H1 (cell line): ENCODE data around the gene SPACA7. TPM values are rescaled to one million over a fixed set of nuclear protein-coding genes. Genes with fewer than 3 reads are reported as not detected.

ENCODE experiments used
- CTCF ChIA-PET: fragments of 300-600 bp; sonication (Branson Sonifier 250); formaldehyde crosslinking; loops from one replicate; lab custom pipeline; 2021; ENCODE audit not compliant: partially characterized antibody; lab: Charles Lee
- POLR2A ChIA-PET: fragments of 300-600 bp; sonication (Branson Sonifier 250); formaldehyde crosslinking; loops from one replicate; lab custom pipeline; 2021; ENCODE audit warnings: inconsistent platforms; ENCODE audit not compliant: partially characterized antibody; lab: Charles Lee
- DNase-seq, 2 experiments: peaks; one replicate each; pipeline versions ENCODE4 v3.0.0 to v3.0.0-alpha.2; 2010 to 2022; ENCODE audit warnings: low spot score in 2 of 2, low read depth in 1 of 2, mixed read lengths in 1 of 2
- FAIRE-seq: peaks from 2 replicates; lab custom pipeline; 2011; peaks lifted over from hg19 to GRCh38; lab: Jason Lieb, UNC
- H2AFZ ChIP-seq: 2 replicates; pipeline ENCODE4 v1.8.1; 2012; ENCODE audit warnings: low read length, inconsistent platforms
- H2AK5ac ChIP-seq: 2 replicates; pipeline ENCODE4 v1.6.1; 2013; ENCODE audit warnings: low read depth, low read length
- H2BK120ac ChIP-seq: replicated peaks from 2 replicates; pipeline ENCODE3; 2013; ENCODE audit warnings: low read depth, low read length, inconsistent platforms
- H2BK12ac ChIP-seq: 2 replicates; pipeline ENCODE4 v1.6.1; 2013; ENCODE audit warnings: low read depth, low read length
- H2BK15ac ChIP-seq: 2 replicates; pipeline ENCODE4 v1.6.1; 2013; ENCODE audit warnings: low read length
- H2BK20ac ChIP-seq: 2 replicates; pipeline ENCODE4 v1.6.1; 2013; ENCODE audit warnings: low read length
- H2BK5ac ChIP-seq: 2 replicates; pipeline ENCODE4 v1.6.1; 2013; ENCODE audit warnings: low read depth, low read length
- H3K14ac ChIP-seq: 2 replicates; pipeline ENCODE4 v1.6.1; 2013; ENCODE audit warnings: inconsistent platforms; ENCODE audit not compliant: insufficient read length
- H3K18ac ChIP-seq: 2 replicates; pipeline ENCODE4 v1.6.1; 2013; ENCODE audit warnings: low read length; ENCODE audit errors: extremely low read depth
- H3K23ac ChIP-seq: 2 replicates; pipeline ENCODE4 v1.6.1; 2013; ENCODE audit warnings: inconsistent platforms; ENCODE audit not compliant: insufficient read length
- H3K23me2 ChIP-seq: 2 replicates; pipeline ENCODE4 v1.6.1; 2013; ENCODE audit warnings: low read depth, low read length
- H3K27ac ChIP-seq: 2 replicates; pipeline ENCODE4 v1.6.1; 2011; ENCODE audit warnings: low read depth, low read length, inconsistent platforms
- H3K27me3 ChIP-seq, 4 experiments: replicated peaks in 1 of 4; 1 replicate in 1 of 4; 2 replicates in 3 of 4; pipeline versions ENCODE4 v1.6.1 to v1.8.1; 2011 to 2013; ENCODE audit warnings: low read length in 3 of 4, mild to moderate bottlenecking in 3 of 4, inconsistent platforms in 2 of 4, mixed read lengths in 2 of 4, moderate library complexity in 1 of 4; ENCODE audit not compliant: control insufficient read depth in 3 of 4, insufficient read depth in 3 of 4; ENCODE audit errors: extremely low read depth in 1 of 4
- H3K36me3 ChIP-seq, 4 experiments: 2 replicates each; pipeline versions ENCODE4 v1.6.1 to v1.8.1; 2011 to 2013; ENCODE audit warnings: mild to moderate bottlenecking in 4 of 4, low read length in 3 of 4, moderate library complexity in 2 of 4, control low read depth in 1 of 4, inconsistent platforms in 1 of 4; ENCODE audit not compliant: insufficient read depth in 4 of 4, control insufficient read depth in 2 of 4
- H3K4ac ChIP-seq: replicated peaks from 2 replicates; pipeline ENCODE3; 2013; ENCODE audit warnings: low read length, low read depth, mixed read lengths, inconsistent platforms; ENCODE audit not compliant: insufficient read length
- H3K4me1 ChIP-seq, 4 experiments: replicated peaks in 1 of 4; 1 replicate in 1 of 4; 2 replicates in 3 of 4; pipeline versions ENCODE4 v1.6.1 to v1.8.1; 2011 to 2013; ENCODE audit warnings: low read length in 3 of 4, inconsistent platforms in 2 of 4, mixed read lengths in 1 of 4; ENCODE audit not compliant: insufficient read depth in 4 of 4, control insufficient read depth in 3 of 4
- H3K4me2 ChIP-seq, 2 experiments: 2 replicates each; pipeline versions ENCODE4 v1.6.1 to v1.8.1; 2011 to 2013; ENCODE audit warnings: low read depth in 2 of 2, low read length in 2 of 2, control low read depth in 1 of 2, inconsistent platforms in 1 of 2, mild to moderate bottlenecking in 1 of 2; ENCODE audit not compliant: insufficient read depth in 1 of 2
- H3K4me3 ChIP-seq, 4 experiments: fragments of 200-600, 300-600 bp in 1 of 4; sonication (generic), shearing (Covaris generic), sonication (Bioruptor Twin) in 1 of 4; 2 replicates each; pipeline versions ENCODE4 v1.5.1 to v1.8.1; 2011 to 2016; ENCODE audit warnings: low read length in 4 of 4, low read depth in 3 of 4, control low read depth in 2 of 4, inconsistent platforms in 2 of 4, mild to moderate bottlenecking in 2 of 4, mixed read lengths in 1 of 4, moderate library complexity in 1 of 4; ENCODE audit not compliant: insufficient read depth in 2 of 4; ENCODE audit errors: extremely low read depth in 1 of 4
- H3K56ac ChIP-seq: replicated peaks from 2 replicates; pipeline ENCODE3; 2013; ENCODE audit warnings: low read depth, mild to moderate bottlenecking, mixed read lengths, low read length, inconsistent platforms; ENCODE audit not compliant: insufficient read length
- H3K79me1 ChIP-seq: 2 replicates; pipeline ENCODE4 v1.6.1; 2013; ENCODE audit warnings: low read depth, low read length, control low read depth
- H3K79me2 ChIP-seq, 2 experiments: 2 replicates each; pipeline versions ENCODE4 v1.6.1 to v1.8.1; 2012 to 2013; ENCODE audit warnings: low read length in 2 of 2, mild to moderate bottlenecking in 2 of 2, inconsistent platforms in 1 of 2; ENCODE audit not compliant: insufficient read depth in 2 of 2, control insufficient read depth in 1 of 2
- H3K9ac ChIP-seq, 4 experiments: replicated peaks in 1 of 4; 1 replicate in 1 of 4; 2 replicates in 3 of 4; pipeline versions ENCODE4 v1.6.1 to v1.8.1; 2011 to 2013; ENCODE audit warnings: low read depth in 3 of 4, low read length in 3 of 4, control low read depth in 2 of 4, mild to moderate bottlenecking in 2 of 4, moderate library complexity in 2 of 4, inconsistent platforms in 1 of 4; ENCODE audit errors: extremely low read depth in 1 of 4
- H3K9me3 ChIP-seq, 2 experiments: 2 replicates each; pipeline versions ENCODE4 v1.6.1 to v1.8.1; 2012 to 2013; ENCODE audit warnings: mild to moderate bottlenecking in 2 of 2, moderate library complexity in 2 of 2, control low read depth in 1 of 2, inconsistent platforms in 1 of 2, low read depth in 1 of 2, low read length in 1 of 2, mixed read lengths in 1 of 2; ENCODE audit not compliant: insufficient read depth in 2 of 2
- H4K20me1 ChIP-seq, 2 experiments: replicated peaks in 1 of 2; 2 replicates each; pipeline versions ENCODE3 to v1.8.1; 2011 to 2013; ENCODE audit warnings: inconsistent platforms in 2 of 2, low read length in 2 of 2, mild to moderate bottlenecking in 1 of 2; ENCODE audit not compliant: insufficient read depth in 2 of 2, control insufficient read depth in 1 of 2
- H4K5ac ChIP-seq: 2 replicates; pipeline ENCODE4 v1.6.1; 2013; ENCODE audit warnings: low read length, low read depth, mixed read lengths, inconsistent platforms; ENCODE audit not compliant: insufficient read length
- H4K8ac ChIP-seq: 2 replicates; pipeline ENCODE4 v1.8.0; 2013; ENCODE audit warnings: mild to moderate bottlenecking, moderate library complexity, low read length, inconsistent platforms; ENCODE audit not compliant: insufficient read depth; ENCODE audit errors: extremely low read depth
- H4K91ac ChIP-seq: replicated peaks from 2 replicates; pipeline ENCODE3; 2013; ENCODE audit warnings: low read length, mixed read lengths, inconsistent platforms; ENCODE audit not compliant: insufficient read length
- ASH2L ChIP-seq: fragments of 200-600, 300-600 bp; sonication (generic); IDR thresholded peaks from one replicate; pipeline ENCODE4 v1.7.1; 2017; ENCODE audit warnings: low read length
- EZH2 ChIP-seq: fragments of 200-600 bp; sonication (generic); IDR thresholded peaks from 2 replicates; pipeline ENCODE4 v1.7.1; 2012; ENCODE audit warnings: low read depth, mild to moderate bottlenecking, moderate library complexity, low read length, inconsistent platforms; ENCODE audit not compliant: severe bottlenecking
- HDAC2 ChIP-seq, 2 experiments: fragments of 300-600 bp in 1 of 2; sonication (generic) in 1 of 2; IDR thresholded peaks; 2 replicates each; pipeline ENCODE4 v1.6.1; 2011 to 2012; ENCODE audit warnings: low read depth in 2 of 2, low read length in 2 of 2, mild to moderate bottlenecking in 2 of 2, moderate library complexity in 2 of 2, borderline replicate concordance in 1 of 2, inconsistent platforms in 1 of 2
- JUN ChIP-seq: IDR thresholded peaks from 2 replicates; pipeline ENCODE4 v1.6.1; 2011; ENCODE audit warnings: low read depth, mild to moderate bottlenecking, improper control_type of control experiment, low read length
- KDM1A ChIP-seq: fragments of 200-600, 300-600 bp; sonication (generic); IDR thresholded peaks from 2 replicates; pipeline ENCODE4 v1.7.1; 2016; ENCODE audit warnings: mild to moderate bottlenecking, low read length, borderline replicate concordance
- KDM5A ChIP-seq: fragments of 200-600 bp; IDR thresholded peaks from 2 replicates; pipeline ENCODE4 v1.7.1; 2012; ENCODE audit warnings: mild to moderate bottlenecking, low read length, inconsistent platforms, mixed read lengths
- MAFK ChIP-seq: IDR thresholded peaks from 2 replicates; pipeline ENCODE4 v1.6.1; 2012; ENCODE audit warnings: low read depth, mild to moderate bottlenecking, improper control_type of control experiment, low read length
- PHF8 ChIP-seq: fragments of 200-600 bp; sonication (generic); conservative IDR thresholded peaks from 2 replicates; pipeline ENCODE4 v1.7.1; 2012; ENCODE audit warnings: low read depth, mild to moderate bottlenecking, inconsistent platforms, low read length, moderate library complexity
- RFX5 ChIP-seq: IDR thresholded peaks from 2 replicates; pipeline ENCODE4 v1.6.1; 2011; ENCODE audit warnings: low read depth, low read length, improper control_type of control experiment, borderline replicate concordance
- RXRA ChIP-seq: IDR thresholded peaks from 2 replicates; pipeline ENCODE4 v1.6.1; 2011; ENCODE audit warnings: low read depth, mild to moderate bottlenecking, low read length, moderate library complexity; ENCODE audit not compliant: insufficient read depth
- SP2 ChIP-seq: IDR thresholded peaks from 2 replicates; pipeline ENCODE4 v1.6.1; 2012; ENCODE audit warnings: mild to moderate bottlenecking, low read length, inconsistent platforms
- ZNF274 ChIP-seq: IDR thresholded peaks from 2 replicates; pipeline ENCODE4 v1.7.0; 2012; ENCODE audit warnings: low read length, borderline replicate concordance; ENCODE audit errors: extremely low read depth
- WGBS, 2 experiments: shearing (Covaris generic) in 1 of 2; methylation state at CpG; one replicate each; pipeline versions ENCODE4 v1.1.6 to v1.1.7; 2013 to 2015; ENCODE audit warnings: low lambda C conversion rate in 2 of 2, mixed read lengths in 2 of 2, inconsistent platforms in 1 of 2, low coverage in 1 of 2, missing lambda C conversion rate in 1 of 2; ENCODE audit not compliant: insufficient replicate concordance in 2 of 2, insufficient coverage in 1 of 2, insufficient read length in 1 of 2; ENCODE audit errors: extremely low coverage in 1 of 2, missing lambda C conversion rate in 1 of 2; 5-methylcytosine and 5-hydroxymethylcytosine counted together
- polyA plus RNA-seq, 7 experiments: library from polyadenylated mRNA; depleted of rRNA in 3 of 7; stranded (reverse) in 5 of 7; unstranded in 2 of 7; fragments of >200 nt in 5 of 7; fragments of 200-250 nt in 2 of 7; gene quantifications; 1 replicate in 5 of 7; 2 replicates in 1 of 7; 4 replicates in 1 of 7; pipeline versions ENCODE4 v1.2.1 to v1.2.3, GENCODE V29; 2011 to 2013; ENCODE audit warnings: missing spikeins in 2 of 7, mixed read lengths in 2 of 7
- total RNA-seq: library from RNA; stranded (reverse); fragmentation: NEBNext Ultra II Directional; extraction: Animal tissue kit (Norgen Biotek cat#: 25700); gene quantifications from 2 replicates; pipeline ENCODE4 v1.2.1, GENCODE V29; 2021
- TF ChIP-seq, protein P1 (sequence below): IDR thresholded peaks from 2 replicates; pipeline ENCODE4 v1.6.1; 2012; ENCODE audit warnings: inconsistent platforms

The SPACA7 gene
- total and polyA plus RNA-seq, 2 of the 8 experiments (the other 6 are each of a cell fraction or from before 2014, with no cell fraction given), result not detected

DNA sequence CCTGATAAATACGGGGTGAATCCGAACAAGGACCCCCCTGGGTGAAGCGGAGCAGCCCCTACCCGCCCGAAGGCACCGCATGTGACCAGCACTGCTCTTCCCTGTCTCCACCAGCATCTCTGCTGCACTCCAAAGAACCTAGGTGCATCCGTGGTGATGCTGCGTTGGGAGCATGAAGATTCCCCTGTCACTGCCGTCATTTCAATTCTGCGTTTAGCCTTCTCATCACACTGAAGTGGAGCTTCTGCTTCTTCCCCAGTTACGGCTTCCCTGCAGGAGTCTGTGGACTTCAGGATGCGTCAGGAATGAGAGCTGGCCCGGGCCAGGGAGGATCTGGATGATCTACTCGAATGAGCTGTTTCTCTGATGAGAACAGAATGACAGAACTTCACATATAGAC lies 47.9 kb downstream of the SPACA7 start:
- WGBS, 2 experiments, result 88% methylated on average over 14 of the region's 14 CpGs; no CpG with 5 or more reads in 1 of the 2 experiments
- TF ChIP-seq ASH2L (no peak), JUN (no peak), EZH2 (no peak), KDM5A (no peak), SP2 (no peak), KDM1A (no peak), RFX5 (no peak), HDAC2 (IDR thresholded peaks at IDR 0.05; ENCODE audit: borderline replicate concordance in 1 of 2, low read depth in 2 of 2, low read length in 2 of 2) (no peak), MAFK (no peak), RXRA (no peak), PHF8 (no peak), ZNF274 (no peak)
- TF ChIP-seq, protein P1, sequence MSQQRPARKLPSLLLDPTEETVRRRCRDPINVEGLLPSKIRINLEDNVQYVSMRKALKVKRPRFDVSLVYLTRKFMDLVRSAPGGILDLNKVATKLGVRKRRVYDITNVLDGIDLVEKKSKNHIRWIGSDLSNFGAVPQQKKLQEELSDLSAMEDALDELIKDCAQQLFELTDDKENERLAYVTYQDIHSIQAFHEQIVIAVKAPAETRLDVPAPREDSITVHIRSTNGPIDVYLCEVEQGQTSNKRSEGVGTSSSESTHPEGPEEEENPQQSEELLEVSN, result no peak

More for the DNA sequence above, 47.9 kb downstream of the SPACA7 start:
- Histone ChIP-seq H3K14ac (no peak overlapping the region), H2AFZ (no peak overlapping the region), H3K4me2 (no peak overlapping the region), H3K9me3 (peaks cover 26% of the 10 kb centered on the region in 2 experiments), H3K23ac (no peak overlapping the region), H3K27me3 (no peaks in the 10 kb centered on the region), H2BK120ac (no peak overlapping the region), H3K27ac (no peak overlapping the region), H2BK15ac (no peak overlapping the region), H3K79me2 (no peaks in the 10 kb centered on the region), H3K56ac (no peak overlapping the region), H3K36me3 (peaks cover 0 to 2% (median 0%) of the 10 kb centered on the region in 4 experiments; a peak in 1 of 8 replicates), H3K4me1 (no peaks in the 10 kb centered on the region), H4K5ac (no peak overlapping the region), H3K79me1 (no peaks in the 10 kb centered on the region), H2BK20ac (no peak overlapping the region), H2AK5ac (no peak overlapping the region), H3K18ac (no peak overlapping the region), H3K4me3 (no peak overlapping the region), H4K20me1 (no peaks in the 10 kb centered on the region), H2BK12ac (no peak overlapping the region), H4K91ac (no peak overlapping the region), H4K8ac (no peak overlapping the region), H3K4ac (no peak overlapping the region), H3K23me2 (no peaks in the 10 kb centered on the region), H2BK5ac (no peak overlapping the region), H3K9ac (no peak overlapping the region)
- DNase-seq (no peak), FAIRE-seq (no peak)
- POLR2A ChIA-PET, result interaction anchor here (0.6 kb wide), 1 partner anchor 1602 kb away, joined by 3 read pairs; no protein-coding TSS in a partner anchor
- CTCF ChIA-PET, result no interaction called here
